GM18907 (cell line): ENCODE measurements around the gene LBHD1.
A peak's percentile ranks its signal among the peaks of the same experiment; 100 is the strongest.
"Not testable (repeated sequence)": the region's sequence is repeated elsewhere in the genome, so short reads cannot be mapped to it uniquely, and the experiment has no call there.

ENCODE experiments used
- ATAC-seq: cut with Tn5 transposase; IDR thresholded peaks from one replicate; pipeline ENCODE4 v1.9.1; 2021; ENCODE audit warnings: mild to moderate bottlenecking, moderate library complexity; ENCODE audit not compliant: unreplicated experiment

The LBHD1 gene

GRCh38 chr11:62694455-62695167, 22.5 kb upstream of the LBHD1 start:
- no peak for ATAC-seq

DNA sequence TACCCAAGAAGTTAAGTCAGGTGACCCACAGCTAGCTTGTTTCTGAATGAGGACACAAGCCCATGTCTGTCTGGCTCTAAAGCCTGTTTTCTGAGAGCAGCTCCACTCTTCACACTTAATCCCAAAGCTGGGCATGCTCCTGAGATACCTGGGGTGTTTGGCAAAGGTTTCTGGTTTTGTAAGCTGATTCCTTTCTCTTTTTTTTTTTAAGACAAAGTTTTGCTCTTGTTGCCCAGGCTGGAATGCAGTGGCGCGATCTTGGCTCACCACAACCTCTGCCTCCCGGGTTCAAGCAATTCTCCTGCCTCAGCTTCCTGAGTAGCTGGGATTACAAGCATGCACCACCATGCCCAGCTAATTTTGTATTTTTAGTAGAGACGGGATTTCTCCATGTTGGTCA, 21.6 kb upstream of the LBHD1 start:
- ATAC-seq: not testable (repeated sequence)

GRCh38 chr11:62689421-62690183, 17.5 kb upstream of the LBHD1 start, which contains the start of gene LRRN4CL:
LRRN4CL (minus strand) TSS chr11:62689530; CDS start chr11:62688508, 1,022 bp downstream.
- ATAC-seq: no peak

- no peak for ATAC-seq
These were observed 16.4 kb upstream of the LBHD1 start for GRCh38 chr11:62688491-62688890.

- ATAC-seq: no peak
These were observed 15.7 kb upstream of the LBHD1 start for GRCh38 chr11:62687508-62688396.

- ATAC-seq: no peak
These were observed 10.5 kb upstream of the LBHD1 start for GRCh38 chr11:62682518-62682917.

DNA sequence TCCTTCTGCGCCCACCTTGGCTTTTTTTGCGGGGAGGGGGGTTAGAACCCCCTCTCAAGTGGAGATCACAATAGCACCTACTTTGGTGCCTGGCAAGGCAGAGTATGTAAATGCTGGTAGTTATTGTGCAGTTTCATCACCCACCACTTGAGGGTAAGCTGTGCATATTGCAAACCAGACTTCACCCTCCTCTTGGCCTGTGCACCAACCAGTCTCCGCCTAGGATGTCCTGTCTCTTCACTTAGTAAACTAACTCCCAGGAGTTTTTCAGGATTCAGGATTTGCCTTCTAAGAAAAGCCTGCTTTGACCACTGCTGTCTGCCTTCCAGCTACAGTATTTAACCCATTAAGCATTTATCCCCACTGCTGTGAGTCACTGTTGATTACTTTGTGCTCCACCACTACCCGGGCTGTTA, 8.8 kb upstream of the LBHD1 start:
- peak; percentile 71 for ATAC-seq

DNA sequence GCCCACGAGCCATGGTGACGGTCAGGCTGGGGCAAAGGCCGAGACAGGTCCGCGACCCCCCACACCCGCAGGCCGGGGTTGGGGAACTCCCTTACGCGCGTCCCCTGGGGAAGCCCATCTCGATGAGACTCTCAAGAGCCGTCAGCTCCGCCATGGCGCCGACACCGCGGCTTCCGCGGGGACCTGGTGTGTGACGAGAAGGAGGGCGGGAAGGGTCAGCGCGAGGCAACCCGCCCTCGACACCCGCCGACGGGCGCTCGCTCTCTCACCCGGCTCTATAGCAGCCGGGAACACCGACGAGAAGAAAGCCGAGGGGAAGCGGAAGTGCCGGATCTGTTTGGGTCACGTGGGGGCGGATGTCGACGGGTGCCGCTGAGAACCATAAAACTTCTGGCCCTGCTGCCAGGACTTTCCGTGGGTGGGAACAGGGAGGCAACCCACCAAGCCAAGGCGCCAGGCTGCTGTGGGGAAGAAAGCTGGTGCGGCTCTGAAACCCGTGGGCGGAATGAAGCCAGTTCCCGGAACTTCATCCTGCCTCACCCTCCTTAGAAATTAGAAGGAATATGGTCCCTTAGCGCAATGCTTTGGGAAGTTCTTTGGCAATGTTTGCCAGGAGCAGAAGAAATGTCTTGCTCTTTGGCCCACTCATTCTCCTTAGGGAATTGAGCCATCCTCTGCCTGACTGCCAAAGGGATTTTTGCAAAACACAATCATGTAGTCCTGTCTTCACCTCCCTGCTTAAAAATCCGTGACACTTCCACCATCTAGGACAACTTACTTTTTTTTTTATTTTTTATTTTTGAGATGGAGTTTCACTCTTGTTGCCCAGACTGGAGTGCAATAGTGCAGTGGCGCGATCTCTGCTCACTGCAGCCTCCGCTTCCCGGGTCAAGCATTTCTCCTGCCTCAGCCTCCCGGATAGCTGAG, 7.0 kb upstream of the LBHD1 start, which contains the start of gene UBXN1:
UBXN1 (minus strand) TSS at position 304 of the 927 bp plus-strand sequence; CDS start at position 154, 150 bp downstream.
- peak; percentile 63 for ATAC-seq

GRCh38 chr11:62678433-62678769, 6.3 kb upstream of the LBHD1 start:
- ATAC-seq: no peak

GRCh38 chr11:62677714-62678113, 5.6 kb upstream of the LBHD1 start:
- ATAC-seq: no peak

GRCh38 chr11:62677156-62677555, 5.1 kb upstream of the LBHD1 start:
- ATAC-seq: no peak

DNA sequence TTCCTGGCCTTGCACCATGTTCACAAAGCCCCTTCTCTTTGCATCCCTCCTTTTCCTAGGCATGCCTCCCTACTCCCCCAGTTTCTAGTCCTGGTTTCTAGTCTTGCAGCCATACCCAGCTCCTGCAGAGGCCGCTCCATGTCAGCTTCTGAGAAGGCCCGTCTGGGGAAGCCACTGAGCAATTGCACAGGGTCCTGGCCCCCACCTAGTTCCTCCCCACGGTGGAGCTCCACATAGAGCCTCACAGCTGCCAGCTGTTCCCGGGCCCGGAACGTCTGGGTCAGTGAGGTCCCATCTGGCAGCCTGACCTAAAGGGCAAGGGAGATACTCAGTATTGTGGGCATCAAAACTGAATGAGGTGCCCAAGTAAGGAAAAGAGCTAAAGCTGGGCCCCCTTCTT, 4.6 kb upstream of the LBHD1 start:
- no peak for ATAC-seq

DNA sequence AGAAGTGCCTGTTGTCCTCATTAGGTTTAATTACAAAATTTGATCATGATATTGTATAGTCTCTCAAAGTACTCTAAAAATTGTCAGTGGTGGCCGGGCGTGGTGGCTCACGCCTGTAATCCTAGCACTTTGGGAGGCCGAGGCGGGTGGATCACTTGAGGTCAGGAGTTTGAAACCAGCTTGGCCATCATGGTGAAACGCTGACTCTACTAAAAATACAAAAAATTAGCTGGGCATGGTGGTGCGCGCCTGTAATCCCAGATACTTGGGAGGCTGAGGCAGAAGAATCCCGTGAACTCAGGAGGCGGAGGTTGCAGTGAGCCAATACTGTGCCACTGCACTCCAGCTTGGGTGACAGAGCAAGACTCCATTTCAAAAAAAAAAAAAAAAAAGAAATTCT, 3.3 kb upstream of the LBHD1 start:
- not testable (repeated sequence) for ATAC-seq

GRCh38 chr11:62673196-62673525, 1.1 kb upstream of the LBHD1 start:
- ATAC-seq: no peak

- no peak for ATAC-seq
These were observed 845 bp downstream of the LBHD1 start for GRCh38 chr11:62671236-62671607.

GRCh38 chr11:62669420-62670161, 2.5 kb downstream of the LBHD1 start:
- no peak for ATAC-seq

DNA sequence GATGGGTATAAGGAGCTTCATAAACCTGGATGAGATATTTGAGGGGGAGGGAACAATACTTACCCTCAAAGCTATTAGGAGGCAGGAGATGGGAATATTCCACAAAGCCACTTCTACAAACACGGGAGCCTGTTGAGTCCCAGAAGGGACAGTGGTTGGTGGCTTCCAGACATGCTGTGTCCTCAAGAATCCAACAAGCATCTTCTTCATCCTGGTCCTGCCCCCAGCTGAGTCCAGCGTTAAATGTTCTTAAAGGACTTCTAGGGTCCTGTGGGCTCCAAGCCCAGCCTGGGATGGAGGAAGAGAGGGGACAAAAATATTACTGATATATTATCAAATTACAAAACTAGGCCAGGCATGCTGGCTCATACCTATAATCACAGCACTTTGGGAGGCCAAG, 4.6 kb downstream of the LBHD1 start:
- no peak for ATAC-seq

DNA sequence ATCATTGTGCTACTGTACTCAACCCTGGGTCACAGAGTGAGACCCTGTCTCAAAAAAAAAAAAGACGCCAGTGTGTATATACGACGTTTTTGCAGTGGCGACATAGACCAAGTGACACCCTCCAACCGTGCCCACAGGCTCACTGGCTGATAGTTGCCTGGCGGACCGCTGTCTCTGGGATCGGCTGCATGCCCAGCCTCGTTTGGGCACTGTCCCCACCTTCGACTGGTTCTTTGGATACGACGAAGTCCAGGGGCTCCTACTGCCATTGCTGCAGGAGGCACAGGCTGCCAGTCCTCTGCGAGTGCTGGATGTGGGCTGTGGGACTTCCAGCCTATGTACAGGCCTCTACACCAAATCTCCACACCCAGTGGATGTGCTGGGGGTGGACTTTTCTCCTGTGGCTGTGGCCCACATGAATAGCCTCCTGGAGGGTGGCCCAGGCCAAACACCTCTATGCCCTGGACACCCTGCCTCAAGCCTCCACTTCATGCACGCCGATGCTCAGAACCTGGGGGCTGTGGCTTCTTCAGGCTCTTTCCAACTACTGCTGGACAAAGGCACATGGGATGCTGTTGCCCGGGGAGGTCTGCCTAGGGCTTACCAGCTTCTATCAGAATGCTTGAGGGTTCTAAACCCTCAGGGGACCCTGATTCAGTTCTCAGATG, 5.7 kb downstream of the LBHD1 start:
- no peak for ATAC-seq

DNA sequence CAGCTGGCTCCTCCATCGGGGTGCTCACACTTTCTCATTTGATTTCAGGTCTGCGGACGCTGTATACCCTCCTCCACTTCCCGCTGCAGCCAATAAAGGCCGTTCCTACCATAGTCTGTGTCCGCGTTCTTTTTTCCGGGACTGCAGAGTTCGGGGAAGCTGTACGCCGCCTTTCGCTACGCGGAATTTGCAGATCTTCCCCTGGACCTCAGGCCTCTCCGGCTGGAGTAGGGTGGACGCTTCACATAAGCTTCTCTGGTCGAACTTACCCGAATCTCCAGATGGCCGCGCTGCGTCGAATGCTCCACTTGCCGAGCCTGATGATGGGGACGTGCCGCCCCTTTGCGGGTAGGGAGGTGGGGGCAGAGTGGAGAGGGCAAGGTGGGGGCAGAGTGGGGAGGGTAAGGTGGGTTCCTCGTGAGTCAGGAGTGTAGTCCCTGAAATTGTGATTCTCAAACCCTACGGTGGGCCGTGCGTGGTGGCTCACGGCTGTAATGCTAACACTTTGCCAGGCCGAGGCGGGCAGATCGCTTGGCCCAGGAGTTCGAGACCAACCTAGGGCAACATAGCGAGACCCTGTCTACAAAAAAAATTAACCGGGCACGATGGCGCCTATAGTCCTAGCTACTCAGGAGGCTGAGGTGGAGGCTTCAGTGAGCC, 6.3 kb downstream of the LBHD1 start:
- ATAC-seq: peak; percentile 9
